Measurements from ENCODE around the gene CHRM2.

- no peak for TF ChIP-seq CTCF (conservative IDR thresholded peaks at IDR 0.05 in 1 of 2, IDR thresholded peaks at IDR 0.05 in 1 of 2; ENCODE audit: low read depth in 1 of 2, low read length in 2 of 2)
- TF ChIP-seq EZH2 (IDR thresholded peaks at IDR 0.05; ENCODE audit: low read length, missing control alignments) = no peak
These were observed 138.7 kb downstream of the CHRM2 start for GRCh38 chr7:137007001-137007694.
